NCI-H446 treated with DMSO at 0.1 percent for 48 hours (cell line): ENCODE results near the gene DISC1.
"Not testable (repeated sequence)": the region's sequence is repeated elsewhere in the genome, so short reads cannot be mapped to it uniquely, and the experiment has no call there.

ENCODE experiments used
- DNase-seq: peaks from one replicate; lab custom pipeline; 2025; lab: John Stamatoyannopoulos, UW

Gene DISC1

GRCh38 chr1:231605149-231606100 is 21.2 kb upstream of the DISC1 start:
- peak; percentile 41 for DNase-seq

DNA sequence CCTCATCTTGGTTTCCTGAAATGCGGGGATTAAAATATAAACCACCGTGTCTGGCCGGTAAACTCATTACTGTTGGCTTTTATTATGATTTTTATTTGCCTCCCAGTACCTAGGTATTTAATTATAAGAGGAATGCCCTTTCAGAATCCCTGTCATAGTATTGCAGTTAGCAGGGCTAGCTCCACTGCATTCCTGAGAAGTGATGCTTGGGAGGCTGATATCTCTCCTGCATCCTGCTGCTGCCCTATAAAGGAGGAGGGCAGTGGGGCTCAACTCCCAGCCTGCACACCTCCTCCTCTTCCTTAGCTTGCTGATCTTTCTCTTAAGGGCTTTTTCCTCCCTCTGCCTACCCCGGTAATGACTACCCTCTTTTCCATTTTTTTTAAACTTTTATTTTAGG is 19.9 kb upstream of the DISC1 start:
- no peak for DNase-seq

GRCh38 chr1:231610388-231610787 is 16.2 kb upstream of the DISC1 start:
- no peak for DNase-seq

DNA sequence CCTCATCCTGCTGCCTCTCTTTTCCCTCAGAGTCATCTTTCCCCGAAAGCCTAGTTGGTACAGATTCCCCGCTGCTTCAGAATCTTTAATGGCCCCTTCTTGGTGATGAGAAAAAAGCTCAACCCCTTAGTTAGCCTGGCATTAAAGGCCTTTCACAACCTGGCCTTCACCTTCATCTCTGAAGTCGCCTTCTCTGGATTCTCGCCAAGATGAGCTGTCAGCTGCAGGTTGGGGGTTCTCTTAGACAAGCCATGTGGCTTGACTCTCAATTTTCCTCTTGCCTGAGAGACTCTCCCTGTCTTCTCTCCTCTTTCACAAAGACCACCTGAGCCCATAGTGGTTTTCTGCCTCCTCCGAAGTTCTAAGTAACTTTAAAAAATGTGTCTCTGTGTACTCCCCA is 15.5 kb upstream of the DISC1 start:
- DNase-seq, result no peak

- no peak for DNase-seq
These were observed 14.7 kb upstream of the DISC1 start for GRCh38 chr1:231611851-231612250.

GRCh38 chr1:231612393-231613089 is 14.0 kb upstream of the DISC1 start:
- no peak for DNase-seq

DNA sequence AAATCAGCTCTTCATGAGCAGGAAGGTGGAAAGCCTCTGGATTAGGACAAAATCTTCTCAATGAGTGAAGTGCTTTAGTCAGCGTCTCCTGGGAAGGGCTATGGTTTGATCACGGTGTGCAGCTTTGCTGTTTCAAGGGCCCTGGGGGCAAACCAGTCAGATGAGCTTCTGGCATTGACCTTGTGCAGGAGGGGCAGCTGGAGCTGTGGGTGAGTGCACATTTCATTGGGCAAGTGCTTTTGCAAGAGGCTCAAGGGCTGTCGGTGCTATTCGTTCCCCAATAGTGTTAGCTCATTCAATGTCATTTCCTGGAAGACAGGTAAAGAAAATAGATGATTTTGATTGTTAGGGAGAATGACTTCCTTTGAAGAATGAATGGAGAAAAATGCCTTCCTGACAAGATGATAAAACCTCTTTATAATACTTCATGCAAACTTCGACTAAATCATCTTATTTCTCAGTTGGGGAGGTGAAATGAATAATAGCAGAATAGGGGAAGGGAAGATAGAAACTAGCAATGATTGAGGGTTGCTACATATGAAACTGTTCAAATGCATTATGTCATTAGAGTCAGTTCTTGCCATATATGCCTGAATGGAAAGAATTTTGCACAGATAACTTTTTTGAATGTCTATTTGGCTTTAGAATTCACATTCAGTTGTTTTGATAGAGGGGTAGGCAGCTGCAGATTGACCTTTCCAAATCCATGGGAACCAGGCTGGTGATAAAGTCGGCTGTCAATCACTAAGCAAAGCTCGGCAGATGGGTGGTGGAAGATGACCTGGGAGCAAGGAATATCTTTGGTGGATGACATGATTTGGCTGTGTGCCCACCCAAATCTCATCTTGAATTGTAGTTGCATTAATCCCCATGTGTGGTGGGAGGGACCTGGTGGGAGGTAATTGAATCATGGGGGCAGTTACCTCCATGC is 12.9 kb upstream of the DISC1 start:
- DNase-seq, result no peak

DNA sequence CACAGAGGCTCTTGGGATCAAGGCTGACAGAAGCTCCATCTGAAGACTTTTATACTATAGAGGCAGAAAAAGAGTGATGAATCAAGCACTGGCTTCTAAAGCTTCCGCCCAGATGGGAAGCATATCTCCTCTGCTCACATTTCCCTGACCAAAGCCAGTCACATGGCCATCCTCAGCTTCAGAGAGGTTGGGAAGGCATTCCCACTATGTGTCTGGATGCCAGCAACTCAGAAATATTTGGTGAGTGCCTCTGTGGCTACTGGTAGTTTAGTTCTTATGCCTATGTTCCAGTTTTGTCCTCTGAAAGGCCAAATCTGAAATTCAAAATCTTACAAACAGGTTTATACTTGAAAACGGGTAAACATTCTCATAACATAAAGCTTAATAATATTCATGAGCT is 9.9 kb upstream of the DISC1 start:
- DNase-seq, result no peak

GRCh38 chr1:231618609-231619256 is 7.9 kb upstream of the DISC1 start:
- no peak for DNase-seq

DNA sequence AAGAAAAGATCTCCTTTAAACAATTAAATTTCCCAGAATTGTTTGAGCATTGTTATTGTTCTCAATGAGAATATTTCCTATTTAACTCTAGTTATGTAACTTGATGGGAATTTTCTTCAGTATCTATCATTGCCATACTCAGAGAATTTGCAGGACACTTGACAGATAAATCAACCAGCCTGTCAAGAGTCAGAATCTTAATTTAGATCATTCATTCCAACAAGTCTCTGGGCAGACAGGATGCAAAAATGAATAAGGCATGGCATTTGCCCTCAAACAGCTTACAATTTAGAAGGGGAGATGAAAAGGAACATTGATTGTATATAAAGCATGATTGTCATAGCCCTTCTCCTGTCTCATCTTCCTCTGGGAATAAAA is 7.3 kb upstream of the DISC1 start:
- DNase-seq, result no peak

DNA sequence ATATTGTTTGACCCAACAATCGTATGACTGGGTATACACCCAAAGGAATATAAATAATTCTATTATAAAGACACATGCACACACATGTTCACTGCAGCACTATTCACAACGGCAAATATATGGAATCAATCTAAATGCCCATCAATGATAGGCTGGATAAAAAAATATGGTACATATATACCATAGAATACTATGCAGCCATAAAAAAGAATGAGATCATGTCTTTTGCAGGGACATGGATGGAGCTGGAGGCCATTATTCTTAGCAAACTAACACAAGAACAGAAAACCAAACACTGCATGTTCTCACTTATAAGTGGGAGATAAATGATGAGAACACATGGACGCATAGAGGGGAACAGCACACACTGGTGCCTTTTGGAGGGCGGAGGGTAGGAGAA is 1.5 kb upstream of the DISC1 start:
- not testable (repeated sequence) for DNase-seq

GRCh38 chr1:231625975-231626534 is 535 bp upstream of the DISC1 start:
- no peak for DNase-seq

DNA sequence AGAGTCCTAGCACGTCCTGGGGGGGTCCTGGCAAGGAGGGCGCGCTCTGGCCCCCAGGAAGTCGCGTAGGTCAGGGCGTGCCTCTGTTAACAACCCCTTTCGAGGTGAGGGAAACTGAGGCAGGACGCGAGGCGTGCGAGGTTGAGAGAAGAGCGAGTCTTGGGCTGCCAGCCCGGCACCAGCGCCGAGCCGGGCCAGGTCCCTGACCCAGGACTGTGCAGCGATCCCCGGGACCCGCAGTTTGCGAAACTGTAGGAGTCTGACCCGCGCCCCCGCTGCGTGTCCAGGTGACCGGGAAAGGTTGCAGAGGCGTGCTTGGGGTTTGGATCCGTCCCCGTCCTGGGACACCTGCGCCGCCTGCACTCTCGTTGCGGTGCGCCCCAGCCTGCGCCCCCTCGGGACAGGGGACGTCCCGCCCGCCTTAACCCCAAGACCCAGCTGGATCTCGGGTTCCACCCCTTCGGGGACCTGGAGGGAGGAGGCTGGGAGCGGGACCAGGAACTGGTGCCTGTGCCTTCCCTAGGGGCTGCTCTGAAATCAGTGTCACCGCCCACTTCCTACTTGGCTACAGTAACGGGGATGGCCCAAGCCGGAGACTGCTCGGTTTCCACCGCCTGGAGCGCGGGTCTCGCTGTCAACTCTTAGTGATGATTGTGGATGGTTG is 493 bp downstream of the DISC1 start:
- DNase-seq, result no peak

- peak; percentile 17 for DNase-seq
These were observed 1.8 kb downstream of the DISC1 start for GRCh38 chr1:231628207-231628876.

- no peak for DNase-seq
These were observed 2.5 kb downstream of the DISC1 start for GRCh38 chr1:231629132-231629531.

DNA sequence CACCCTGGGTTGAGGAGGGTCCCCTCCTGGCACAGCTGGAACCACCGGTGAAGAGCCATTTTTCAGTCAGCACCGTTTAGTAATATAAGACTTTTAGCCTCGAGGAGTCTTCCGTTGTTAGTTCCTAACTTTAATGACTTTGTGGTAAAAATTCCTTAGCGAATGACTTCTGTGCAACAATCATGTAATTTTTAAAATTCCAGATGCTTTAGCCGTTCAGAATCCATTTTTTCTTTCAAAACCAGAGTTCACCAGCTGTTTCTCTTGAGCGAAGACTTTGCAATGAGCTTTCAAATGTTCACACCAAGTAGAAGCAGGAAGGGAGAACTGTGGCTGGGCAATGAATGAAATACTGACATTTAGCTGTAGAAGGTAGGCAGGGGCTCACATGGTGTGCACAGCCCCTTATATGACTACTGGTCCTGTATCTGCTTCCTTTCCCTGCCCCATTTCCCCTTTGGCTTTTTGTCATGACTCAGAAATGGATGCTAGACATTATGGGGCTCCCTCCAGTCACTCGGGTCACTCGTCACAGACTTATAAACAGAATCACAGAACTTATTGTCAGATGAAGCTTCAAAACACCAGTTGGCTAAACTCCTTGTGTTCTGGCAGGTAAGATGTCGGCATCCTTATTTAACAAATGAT is 4.1 kb downstream of the DISC1 start:
- DNase-seq, result no peak

- no peak for DNase-seq
These were observed 5.1 kb downstream of the DISC1 start for GRCh38 chr1:231631717-231632116.

DNA sequence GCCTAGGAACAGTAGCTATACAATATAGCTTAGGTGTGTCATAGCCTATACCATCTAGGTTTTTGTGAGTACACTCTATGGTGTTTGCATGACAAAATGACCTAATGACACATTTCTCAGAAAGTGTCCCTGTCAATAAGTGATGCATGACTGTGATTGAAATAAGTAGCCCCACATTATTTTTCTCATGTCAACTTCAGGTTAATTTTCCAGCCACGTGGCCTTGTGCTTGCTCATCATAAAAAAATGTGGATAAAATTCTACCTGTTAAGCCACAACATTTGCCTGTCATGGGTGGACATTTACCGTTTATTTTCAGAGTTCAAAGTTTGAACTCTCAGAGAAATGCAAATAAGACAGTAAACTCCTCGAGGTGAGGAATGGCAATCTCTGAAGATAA is 5.5 kb downstream of the DISC1 start:
- DNase-seq, result no peak

DNA sequence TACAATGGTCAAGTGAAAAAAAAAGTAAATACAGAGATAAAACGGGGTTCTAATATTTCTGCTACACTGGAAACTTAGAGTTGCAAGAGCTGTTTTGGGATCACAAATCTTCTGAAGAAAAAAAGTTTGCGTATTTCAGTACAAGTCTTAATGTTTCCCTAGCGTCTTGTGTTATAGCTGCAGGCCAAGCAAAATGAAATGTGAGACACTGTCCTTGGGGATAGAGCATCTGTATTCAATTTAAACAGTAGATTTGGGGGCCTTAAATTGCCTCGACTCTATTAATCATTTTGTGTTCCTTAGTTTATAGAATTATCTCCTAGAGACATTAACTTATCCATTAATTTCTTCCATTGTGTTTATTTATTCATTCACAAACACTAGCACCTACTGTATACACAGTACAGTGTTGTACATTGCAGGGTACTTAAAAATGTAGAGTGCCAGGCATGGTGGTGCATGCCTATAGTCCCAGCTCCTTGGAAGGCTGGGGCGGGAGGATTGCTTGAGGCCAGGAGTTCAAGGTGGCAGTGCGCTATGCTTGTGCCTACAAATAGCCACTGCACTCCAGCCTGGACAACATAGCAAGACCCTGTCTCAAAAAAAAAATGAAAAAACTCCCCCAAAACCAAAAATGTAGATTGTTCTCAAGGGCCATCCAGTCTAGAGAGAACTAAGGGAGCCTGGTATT is 7.9 kb downstream of the DISC1 start:
- no peak for DNase-seq
